NCI-H2227 treated with DMSO at 0.1 percent for 48 hours (cell line): Measurements from ENCODE around the gene PAX4.
A peak's percentile ranks its signal among the peaks of the same experiment; 100 is the strongest.

Experiments used
- DNase-seq: peaks from one replicate; lab custom pipeline; 2025; lab: John Stamatoyannopoulos, UW

PAX4 gene, protein sequence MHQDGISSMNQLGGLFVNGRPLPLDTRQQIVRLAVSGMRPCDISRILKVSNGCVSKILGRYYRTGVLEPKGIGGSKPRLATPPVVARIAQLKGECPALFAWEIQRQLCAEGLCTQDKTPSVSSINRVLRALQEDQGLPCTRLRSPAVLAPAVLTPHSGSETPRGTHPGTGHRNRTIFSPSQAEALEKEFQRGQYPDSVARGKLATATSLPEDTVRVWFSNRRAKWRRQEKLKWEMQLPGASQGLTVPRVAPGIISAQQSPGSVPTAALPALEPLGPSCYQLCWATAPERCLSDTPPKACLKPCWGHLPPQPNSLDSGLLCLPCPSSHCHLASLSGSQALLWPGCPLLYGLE

DNA sequence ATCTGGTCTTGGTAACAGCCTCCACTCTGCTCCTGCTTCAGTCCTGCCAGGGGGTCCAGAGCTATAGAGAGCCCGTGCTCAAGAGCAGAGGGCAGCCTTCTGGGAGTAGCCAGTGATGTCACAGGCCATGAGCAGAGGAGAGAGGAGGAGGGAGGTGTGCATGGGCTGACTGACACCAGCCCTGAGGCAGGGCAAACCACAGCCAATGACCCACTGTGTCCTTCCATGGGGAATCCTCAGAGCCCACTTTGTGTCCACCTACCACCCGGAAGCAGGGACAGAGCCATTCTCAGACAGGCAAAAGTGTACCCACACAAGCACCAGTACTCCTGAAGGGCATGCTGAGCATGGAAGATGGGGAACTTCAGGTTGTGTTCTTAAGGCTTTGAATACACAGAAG is at the start of gene PAX4:
Gene PAX4, minus strand, starts transcription at position 101 of the 400 bp plus-strand sequence. CDS start 2,214 bp downstream, outside the sequence.
- DNase-seq = no peak

DNA sequence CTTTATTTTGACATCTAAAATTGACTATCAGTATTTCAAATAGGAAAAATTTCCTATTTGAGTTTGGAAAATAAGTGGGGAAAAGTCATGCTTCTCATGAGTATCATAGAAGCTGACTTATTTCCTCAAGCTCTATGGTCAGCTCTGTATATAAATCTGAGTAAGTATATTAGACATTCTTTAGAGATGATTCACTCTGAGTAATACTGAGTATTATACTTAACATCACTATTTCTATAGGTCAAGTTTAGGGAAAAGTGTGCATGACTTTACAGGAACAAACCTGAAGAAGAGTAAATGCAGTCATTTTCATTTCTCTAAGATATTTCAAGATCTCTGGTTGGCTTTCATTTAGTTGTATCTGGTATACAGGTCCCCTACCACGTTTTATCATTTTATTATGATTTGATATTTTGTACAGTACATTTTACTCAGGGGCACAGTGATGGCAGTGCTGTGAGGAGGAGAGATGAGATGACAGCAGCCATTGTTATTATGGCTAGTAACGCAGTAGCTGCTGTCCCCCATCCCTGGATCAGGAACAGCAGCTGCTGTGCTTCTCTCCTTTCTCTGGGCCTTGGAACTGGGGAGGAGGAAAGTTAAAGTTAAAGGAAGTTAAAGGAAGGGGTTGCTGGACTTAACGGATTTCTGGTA is 49.2 kb upstream of the PAX4 start:
- DNase-seq = no peak

DNA sequence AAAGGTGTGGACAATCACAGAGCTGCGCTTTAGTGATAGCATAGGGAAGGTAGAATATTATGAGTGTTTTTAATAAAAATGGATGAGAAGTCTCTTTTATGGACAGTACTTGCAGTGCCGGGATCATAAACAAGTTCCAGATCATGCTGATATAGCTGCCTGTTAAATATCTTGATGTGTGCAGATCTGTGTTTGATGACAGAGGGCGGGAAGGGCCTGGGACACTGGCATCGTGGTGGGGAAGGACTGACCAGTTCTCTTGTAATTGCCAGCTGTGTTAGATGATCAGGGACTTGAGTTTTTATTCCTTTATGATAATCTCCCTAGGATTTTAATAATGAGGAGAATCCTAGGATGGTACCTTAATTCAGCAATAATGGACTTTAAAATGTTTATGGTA is 48.7 kb upstream of the PAX4 start:
- no peak for DNase-seq

DNA sequence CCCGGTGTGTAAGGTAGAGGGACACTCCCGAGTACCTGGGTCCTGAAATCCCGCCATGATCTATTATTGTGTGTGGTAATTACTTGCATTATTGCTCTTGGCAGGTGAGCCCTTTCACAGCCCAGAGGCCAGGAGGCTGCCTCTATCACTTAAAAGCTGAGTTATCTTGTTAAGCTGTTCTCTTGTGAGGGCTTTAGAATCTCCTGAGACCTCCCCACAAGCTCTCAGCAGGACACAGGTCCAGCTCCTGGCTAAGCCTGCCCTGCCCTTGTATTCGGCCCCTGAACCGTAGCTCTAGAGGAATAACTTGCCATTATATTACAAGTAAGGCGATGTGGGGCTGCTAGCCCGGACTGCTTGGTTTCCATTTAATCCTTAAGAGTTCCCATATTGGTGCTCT is 48.0 kb upstream of the PAX4 start:
- no peak for DNase-seq

DNA sequence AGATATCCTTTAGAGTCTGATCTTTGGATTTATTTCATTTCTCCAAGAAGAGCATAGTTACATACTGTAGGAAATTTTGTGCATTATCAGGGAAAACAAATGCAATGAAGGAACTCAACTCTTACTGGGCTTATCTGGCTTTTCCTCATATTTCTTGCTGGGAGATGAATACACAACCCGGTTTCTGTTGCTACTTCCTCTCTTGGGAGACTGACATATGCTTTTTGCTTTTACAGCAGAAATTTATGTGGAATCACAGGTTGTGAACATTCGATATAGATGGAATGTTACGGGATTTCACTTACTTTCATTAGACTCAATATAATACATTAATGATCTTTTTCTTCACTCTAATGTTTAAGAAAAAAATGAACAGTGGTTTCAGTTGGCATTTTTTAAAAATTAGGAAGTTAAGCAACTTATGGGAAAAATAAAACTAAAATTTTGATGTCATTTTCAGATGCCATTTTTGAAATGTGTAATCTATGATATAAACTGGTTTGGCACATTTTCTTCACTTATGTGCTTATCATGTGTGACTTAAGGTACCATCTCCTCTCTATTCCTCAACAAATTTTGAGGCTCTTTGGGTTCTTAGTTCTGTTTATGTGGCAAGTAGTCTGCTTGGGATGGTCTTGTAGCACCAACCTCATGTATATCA is 41.2 kb upstream of the PAX4 start:
- DNase-seq = no peak

DNA sequence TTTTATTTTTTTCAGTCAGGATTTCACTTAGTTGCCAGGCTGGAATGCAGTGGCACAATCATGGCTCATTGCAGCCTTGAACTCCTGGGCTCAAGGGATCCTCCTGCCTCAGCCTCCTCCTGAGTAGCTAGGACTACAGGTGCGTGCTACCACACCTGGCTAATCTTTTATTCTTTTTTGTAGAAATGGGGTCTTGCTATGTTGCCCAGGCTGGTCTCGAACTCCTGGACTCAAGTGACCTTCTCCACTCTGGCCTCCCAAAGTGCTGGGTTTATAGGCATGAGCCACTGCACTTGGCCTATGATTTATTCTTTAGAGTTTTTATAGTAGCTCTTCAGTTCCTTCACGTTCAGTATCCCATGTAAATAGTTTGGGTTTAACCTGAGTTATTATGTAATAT is 39.6 kb upstream of the PAX4 start:
- DNase-seq = no peak

DNA sequence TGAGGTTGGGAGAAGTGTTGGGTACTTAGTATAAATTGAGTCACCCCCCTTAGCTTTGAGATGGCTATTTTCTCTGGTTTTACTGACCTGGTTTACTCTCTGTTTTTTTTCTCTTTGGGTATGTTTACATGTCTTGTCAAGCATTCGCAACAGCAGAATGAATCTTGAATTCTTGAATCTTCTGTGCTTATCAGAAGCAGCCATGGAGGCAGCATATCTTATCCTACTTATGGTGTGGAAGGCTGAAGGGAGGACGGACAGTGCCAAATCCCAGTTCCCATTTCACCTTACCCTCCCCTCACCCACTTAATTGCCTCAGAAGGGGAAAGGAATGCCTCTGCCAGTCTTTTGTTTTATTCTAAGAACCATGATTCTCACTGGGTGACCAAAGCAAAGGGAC is 37.8 kb upstream of the PAX4 start:
- DNase-seq = no peak

DNA sequence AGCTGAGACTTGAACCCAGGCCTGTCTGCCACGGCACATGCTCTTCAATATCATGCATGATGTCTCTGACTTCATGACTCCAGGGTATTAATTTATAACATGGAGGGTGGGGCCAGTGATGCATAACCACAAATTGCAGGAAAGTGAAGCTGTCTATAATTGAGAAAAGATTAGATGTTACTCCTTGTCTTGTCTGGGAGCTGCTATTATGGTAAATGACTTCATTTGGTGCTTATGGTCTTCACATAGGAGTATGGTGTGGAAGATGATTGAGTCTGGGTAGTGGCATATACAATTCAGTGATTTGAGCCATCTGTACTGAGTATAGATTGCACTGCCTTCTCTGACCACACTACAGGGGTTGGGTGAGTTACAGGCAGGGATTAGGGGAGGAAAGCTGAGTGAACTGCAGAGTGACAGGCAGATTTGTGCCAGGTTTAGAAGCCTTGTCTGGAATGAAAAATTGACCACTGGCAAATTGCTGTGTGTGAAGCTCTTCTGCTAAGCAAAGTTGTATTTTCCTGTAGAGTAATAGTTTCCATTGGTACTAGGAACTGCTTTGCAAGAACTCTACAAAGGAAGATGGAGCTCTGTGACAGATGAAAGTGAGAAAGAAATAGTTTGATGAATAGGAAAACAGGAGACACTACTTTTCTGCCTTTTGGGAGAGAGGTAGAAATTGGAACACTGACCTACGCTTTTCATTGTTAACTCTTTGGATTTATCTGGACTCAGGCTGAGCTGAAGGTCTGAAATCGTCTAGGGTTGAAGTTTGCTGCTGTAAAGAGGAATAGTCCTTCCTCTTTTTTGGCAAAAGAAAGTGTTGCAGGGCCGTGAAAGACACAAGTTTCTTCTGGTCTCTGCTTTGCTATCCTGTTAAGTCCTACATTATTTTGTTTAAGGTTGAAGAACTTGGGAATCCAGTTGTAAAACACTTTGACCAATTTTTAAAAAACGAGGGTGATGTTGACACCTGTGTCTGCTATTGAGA is 36.8 kb upstream of the PAX4 start:
- DNase-seq = no peak

DNA sequence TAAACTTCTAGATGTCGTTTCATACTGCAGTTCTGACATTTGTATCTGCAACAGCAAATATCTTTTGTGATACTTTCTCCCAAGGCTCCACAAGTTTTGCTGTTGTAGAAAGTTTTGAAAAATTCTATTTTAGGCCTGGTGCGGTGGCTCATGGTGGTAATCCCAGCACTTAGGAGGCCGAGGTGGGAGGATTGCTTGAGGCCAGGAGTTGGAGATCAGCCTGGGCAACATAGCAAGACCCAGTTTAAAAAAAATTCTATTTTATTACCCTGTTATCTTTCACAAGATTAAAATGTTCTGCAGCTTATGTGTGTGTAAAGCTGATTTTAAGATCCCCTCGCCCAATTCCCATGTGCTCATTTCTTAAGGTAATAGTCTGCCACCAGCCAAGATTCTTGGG is 35.5 kb upstream of the PAX4 start:
- DNase-seq = no peak

DNA sequence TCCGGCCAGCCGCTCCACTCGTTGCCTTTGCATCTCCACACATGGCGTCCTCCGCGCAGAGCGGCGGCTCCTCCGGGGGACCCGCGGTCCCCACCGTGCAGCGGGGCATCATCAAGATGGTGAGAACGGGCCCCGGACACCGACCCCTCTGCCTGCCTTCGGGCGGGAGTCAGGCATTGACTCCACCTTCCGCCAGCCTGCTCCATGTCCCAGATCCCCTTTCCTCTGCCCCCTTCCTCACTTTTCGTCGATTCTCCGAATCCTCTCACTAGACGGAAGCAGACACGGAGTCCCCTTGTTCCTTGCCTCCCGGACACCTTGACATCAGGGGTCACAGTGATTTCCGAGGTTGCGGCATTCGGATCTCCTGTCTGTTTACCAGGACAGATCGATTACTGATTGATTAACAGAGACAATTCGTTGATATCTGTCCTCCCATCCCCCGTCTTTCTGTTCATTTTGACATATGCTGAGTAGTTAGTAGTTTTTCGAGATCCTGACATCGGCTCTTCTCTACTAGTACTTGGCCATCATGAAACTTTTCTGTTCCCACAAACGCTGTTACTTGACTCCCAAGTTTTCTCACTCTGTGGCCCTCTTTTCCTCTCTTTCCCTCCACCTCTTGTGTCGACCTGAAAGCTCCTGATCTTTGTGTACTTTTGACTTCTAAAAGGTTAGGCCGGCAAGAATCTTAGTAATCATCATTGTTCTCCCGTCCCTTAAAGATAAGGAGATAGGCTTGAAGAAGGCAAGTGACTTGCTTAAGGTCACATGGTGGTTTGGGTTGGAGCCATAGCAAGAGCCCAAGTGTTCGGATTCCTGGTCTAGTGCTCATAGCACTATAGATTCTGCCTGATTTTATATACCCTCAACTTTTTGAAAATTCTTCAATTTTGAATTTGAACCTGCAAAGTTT is 34.6 kb upstream of the PAX4 start:
- no peak for DNase-seq

DNA sequence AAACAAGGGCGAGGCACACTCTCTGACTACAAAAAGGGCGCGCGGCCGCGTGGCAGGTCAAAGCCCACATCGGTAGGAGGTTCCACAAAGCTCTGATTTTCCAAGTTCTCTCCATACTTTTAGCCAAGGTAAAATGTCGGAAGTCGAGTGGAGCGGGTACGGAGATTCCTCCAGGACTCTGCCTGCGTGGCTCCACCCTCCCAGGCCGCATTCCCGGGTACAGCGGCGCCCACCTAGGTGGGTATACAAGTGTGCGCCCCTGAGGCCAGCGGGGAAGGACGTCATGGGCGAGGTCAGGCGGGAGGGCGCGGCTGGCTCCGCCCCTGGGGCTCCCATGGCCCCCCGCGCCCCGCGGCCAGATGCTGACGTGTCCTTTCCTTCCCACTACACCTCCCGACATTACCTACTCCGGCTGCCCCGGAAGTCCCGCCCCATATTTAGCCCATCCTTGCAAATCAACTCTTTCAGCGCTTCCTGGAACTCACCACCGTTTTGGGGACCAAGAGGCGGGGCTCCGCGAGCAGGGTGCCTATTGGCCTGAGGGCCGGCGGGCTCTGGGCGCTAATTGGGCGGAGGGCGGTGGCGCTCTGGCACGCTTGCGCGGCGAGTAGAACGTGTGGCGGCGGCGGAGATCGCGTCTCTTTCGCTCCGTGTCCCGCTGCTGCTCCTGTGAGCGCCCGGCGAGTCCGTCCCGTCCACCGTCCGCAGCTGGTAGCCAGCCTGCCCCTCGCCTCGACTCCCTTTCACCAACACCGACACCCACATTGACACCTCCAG is 33.8 kb upstream of the PAX4 start, which contains the start of gene SND1:
Gene SND1, plus strand, starts transcription at position 639 of the 777 bp plus-strand sequence. CDS start 180 bp downstream, outside the sequence.
- DNase-seq = peak; percentile 99

DNA sequence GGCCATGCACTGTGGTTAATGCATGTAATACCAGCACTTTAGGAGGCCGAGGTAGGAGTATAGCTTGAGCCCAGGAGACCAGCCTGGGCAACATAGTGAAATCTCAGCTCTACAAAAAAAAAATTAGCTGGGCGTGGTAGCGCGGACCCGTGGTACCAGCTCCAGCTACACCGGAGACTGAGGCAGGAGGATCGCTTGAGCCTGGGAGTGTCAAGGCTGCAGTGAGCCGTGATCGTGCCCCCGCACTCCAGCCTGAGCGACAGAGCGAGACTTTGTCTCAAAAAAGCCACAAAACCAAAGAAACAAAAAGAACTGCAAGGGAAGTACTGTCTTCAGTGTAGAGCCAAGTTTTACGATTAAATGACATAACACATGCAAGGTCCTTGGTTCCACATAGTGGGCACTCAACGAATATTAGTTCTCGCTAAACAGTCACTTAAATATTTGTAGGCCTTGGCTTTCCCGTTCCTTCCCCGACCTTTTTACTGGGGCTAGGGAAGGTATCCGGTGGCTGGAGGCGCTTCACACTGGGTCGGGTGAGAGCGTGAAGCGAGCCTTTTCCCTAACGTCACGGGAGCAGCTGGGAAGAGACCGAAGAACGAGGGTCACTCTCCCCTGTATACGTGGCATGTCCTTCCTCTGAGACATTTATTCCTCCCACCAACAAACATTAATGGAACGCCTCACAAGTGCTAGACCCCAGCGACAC is 33.1 kb upstream of the PAX4 start:
- DNase-seq = peak; percentile 81

DNA sequence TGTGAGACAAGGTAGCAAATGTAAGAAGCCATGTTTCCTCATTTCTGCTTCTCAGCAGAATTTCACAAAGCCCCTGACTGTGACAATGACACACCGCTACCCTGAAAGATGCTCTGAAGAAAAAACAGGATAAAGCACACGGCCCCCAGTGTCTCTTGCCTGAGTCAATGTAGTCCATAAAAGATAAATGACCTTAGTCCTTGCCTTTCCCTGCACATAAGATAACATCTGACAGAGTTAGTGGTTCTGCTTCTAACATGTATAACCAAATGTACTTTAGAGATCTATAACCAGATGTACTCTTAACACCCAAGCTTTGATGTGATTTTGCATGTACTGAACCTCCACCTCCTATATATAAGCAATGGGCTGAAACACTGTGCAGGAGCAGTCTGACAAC is 31.0 kb upstream of the PAX4 start:
- DNase-seq = no peak

DNA sequence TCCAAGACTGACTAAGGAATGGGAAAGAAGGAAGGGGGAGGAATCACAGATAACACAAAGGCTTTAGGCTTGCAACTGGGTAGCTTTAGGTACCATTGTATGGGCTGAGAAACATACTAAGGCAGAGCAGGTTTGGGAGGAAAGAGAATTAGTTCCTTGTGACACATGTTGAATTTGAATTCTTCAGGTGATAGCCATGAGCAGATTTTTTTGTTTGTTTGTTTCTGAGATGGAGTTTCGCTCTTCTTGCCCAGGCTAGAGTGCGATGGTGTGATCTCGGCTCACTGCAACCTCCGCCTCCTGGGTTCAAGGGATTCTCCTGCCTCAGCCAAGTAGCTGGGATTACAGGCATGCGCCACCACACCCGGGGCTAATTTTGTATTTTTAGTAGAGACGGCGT is 29.7 kb upstream of the PAX4 start:
- DNase-seq = no peak

DNA sequence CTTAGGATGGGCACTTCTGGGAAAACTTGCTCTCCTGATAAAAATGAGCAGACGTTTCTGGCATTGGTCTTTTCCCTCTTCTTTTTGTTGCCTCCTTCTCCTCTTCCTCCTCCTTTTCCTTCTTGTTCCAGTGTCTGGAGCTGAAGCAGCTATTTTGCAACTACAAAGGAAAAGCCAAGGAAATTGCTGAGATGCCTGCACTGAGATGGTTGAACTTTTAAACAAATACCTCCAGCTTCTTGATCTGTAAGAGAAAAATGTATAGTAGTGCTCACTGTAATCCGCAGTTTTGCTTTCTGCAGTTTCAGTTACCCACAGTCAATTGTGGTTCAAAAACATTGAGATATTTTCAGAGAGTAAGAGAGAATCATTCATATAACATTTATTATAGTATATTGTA is 26.5 kb upstream of the PAX4 start:
- no peak for DNase-seq

DNA sequence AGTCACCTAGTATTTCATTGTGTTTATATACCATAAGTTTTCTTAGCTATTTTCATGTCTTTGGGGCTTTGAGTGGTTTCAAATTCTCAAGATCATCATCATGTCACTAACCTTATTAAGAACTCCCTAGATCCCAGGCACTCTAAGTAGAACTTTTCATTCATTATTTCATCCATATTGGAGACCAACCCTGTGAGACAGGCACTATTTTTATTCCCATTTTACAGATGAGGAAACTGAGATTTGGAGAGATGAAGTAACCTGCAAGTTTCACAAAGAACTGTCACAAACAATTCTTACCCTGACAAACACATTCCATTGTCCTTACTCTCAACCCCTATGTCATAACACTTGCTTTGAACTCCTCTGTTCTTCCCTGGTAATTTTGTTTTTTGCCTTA is 20.3 kb upstream of the PAX4 start:
- DNase-seq = no peak

DNA sequence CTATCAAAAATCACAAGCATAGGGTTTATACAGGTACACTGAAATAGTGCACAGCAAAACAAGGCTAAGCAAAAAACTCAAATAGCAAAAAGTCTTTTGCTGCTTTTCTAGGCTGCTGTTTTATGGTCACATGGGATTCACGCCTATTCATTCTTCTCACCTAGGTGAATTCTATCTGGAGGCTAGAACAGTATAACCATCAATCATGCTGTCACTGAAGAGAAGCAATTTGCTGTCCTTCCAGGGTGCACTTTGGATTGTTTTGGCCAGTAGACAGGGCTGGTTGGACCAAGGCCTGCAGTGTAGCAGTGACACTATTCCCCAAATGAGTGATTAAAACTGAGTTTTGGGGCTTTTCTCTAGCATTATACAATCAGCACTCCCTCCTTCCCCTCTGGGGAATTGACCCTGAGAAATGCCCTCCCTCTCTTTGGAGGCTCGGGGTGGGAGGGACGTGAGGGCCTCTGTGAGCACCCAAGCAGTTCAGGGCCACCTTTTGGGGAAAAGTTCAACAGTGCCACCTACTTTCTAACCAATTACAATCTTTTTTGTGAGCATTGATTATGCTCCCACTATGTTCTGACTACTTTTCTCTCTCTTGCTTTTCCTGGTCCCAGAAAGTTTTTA is 17.8 kb upstream of the PAX4 start:
- DNase-seq = peak; percentile 26

DNA sequence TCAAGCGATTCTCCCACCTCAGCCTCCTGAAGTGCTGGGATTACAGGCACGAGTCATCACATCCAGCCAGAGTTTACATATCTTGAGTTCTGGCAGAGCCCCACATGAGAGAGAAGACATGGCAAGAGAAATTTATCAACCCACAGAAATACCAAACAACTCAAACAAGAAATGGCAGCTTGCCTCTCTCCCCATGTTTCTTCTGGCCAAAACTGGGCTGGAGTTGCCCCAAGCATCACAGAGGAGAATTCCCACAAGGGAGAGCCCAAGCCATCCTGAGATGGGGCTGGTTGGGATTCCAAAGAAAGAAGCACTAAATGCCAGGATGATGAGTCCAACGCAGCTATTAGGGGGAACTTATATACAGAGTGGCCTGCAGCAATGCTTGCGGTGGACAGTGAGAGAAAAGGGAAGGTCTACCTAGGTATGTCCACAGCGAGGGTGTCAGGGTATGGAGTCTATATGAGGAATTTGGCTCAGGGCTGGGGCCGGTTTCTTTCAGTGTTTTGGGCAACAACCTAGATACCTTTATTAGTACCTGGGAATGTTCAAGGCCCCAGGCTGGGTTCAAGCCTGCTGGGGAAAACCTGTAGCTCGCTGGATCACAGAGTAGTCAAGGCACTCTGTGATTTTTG is 14.5 kb upstream of the PAX4 start:
- DNase-seq = no peak
